LNCAP (cell line): ENCODE data around the gene MEAF6.

Experiments
- CTCF ChIP-seq: fragments of 450-650 bp; IDR thresholded peaks from 2 replicates; pipeline ENCODE4 v1.5.1; 2017; ENCODE audit warnings: mild to moderate bottlenecking

MEAF6 gene

DNA sequence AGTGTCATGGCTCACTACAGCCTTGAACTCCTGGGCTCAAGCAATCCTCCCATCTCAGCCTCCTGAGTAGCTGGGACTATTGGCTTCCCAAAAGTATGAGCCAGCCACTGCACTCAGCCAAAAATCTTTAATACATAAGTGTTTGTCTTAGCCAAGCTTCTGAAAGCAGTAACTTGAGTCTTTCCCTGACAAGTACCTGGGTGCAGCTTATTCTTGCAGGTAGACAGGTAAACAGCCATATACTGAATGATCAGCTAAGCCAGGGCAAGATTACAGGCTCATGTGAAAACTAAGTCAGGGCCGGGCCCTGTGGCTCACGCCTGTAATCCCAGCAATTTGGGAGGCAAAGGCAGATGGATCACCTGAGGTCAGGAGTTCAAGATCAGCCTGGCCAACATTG lies 7.8 kb downstream of the MEAF6 start:
- TF ChIP-seq CTCF: no peak

GRCh38 chr1:37502104-37502503 lies 12.5 kb downstream of the MEAF6 start:
- no peak for TF ChIP-seq CTCF

GRCh38 chr1:37501661-37502060 lies 12.9 kb downstream of the MEAF6 start:
- TF ChIP-seq CTCF: no peak

DNA sequence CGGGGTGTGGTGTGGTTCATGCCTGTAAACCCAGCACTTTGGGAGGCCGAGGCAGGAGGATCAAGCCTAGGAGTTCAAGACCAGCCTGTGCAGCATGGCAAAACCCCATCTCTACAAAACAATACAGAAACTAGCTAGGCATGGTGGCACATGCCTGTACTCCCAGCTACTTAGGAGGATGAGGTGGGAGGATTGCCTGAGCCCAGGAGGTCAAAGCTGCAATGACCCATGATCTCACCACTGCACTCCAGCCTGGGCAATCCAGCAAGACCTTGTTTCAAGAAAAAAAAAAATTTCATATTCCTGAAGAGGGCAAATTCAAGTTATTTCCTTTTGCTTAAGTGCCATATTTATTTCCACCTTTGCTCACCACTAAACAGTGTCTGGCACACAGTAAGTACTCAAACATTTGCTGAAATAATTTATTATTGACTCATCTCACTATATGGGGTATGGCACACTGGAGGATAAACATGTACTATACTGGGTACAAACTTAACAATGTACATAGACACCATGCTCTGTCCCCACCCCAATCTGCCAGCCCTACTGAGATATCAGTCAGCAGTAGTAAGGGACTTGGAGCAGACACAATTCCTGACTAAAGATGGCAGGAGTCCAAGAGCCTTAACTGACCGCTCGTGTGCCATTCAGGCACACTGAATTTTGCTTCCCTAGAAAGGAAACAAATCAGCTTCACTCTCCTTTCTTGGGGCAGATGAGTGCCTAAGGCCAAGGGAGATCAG lies 15.5 kb downstream of the MEAF6 start:
- TF ChIP-seq CTCF: no peak

- TF ChIP-seq CTCF: no peak
Measured at GRCh38 chr1:37497832-37498231, 16.7 kb downstream of the MEAF6 start.

DNA sequence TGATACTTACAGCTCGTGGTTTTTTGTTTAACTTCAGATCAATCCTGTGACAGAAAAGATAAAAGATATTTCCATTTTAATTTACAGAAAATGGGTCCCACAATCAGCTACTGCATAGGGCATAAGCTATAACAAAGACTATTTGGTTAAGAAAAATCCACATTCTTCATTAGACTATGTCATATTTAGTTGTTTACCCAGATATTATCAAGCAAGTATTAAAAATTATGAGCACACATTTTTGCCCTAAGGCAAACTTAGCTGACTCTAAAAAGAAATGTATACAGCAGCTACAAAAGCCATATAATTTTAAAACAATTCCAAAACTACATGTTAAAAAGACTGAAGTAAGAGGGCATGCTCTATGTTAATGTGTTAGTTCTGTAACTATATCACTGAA lies 18.7 kb downstream of the MEAF6 start:
- TF ChIP-seq CTCF: no peak

- no peak for TF ChIP-seq CTCF
Measured at GRCh38 chr1:37493336-37494098, 21.0 kb downstream of the MEAF6 start.
